HepG2 (cell line): ENCODE measurements around the gene ANKZF1. TPM values are rescaled to one million over a fixed set of nuclear protein-coding genes. Genes with fewer than 3 reads are reported as not detected.

Experiments used
- ATAC-seq: fragments of 200-7000 bp; cut with Tn5 transposase; 3 replicates; pipeline ENCODE4 v1.9.1; 2020; ENCODE audit warnings: mild to moderate bottlenecking, moderate library complexity
- BruUV-seq: library from RNA; stranded (reverse); fragments of 400-500 nt; replicated peaks from 2 replicates; lab custom pipeline; 2021; lab: Mats Ljungman, UMichigan
- CTCF ChIA-PET: fragments of 300-600 bp; formaldehyde crosslinking; extraction: SDS; loops from one replicate; lab custom pipeline; 2021; ENCODE audit warnings: low total read pairs, inconsistent platforms, low intra/inter-chr PET ratio; lab: Yijun Ruan, JAX
- POLR2A ChIA-PET: fragments of 350-600 bp; sonication (Branson Sonifier 250); formaldehyde crosslinking; loops from one replicate; lab custom pipeline; 2020; ENCODE audit warnings: antibody characterized with exemption, inconsistent platforms; lab: Yijun Ruan, JAX
- DNase-seq: peaks from one replicate; pipeline ENCODE4 v3.0.0-alpha.2; 2015; ENCODE audit warnings: low spot score
- FAIRE-seq: peaks from 3 replicates; lab custom pipeline; 2011; peaks lifted over from hg19 to GRCh38; lab: Jason Lieb, UNC
- H2AFZ ChIP-seq: one replicate; pipeline ENCODE4 v1.6.1; 2011; ENCODE audit warnings: low read length, inconsistent platforms
- H3K27ac ChIP-seq: fragments of 300-600 bp; 3 replicates; pipeline ENCODE4 v1.8.0; 2011; ENCODE audit warnings: mixed run types, mild to moderate bottlenecking, mixed read lengths, low read length, inconsistent platforms; ENCODE audit not compliant: insufficient read depth; ENCODE audit errors: extremely low read length
- H3K27me3 ChIP-seq, 2 experiments: fragments of 200-600 bp in 1 of 2; 2 replicates in 1 of 2; 3 replicates in 1 of 2; pipeline versions ENCODE4 v1.6.0 to v1.8.0; 2011; ENCODE audit warnings: low read length in 2 of 2, mild to moderate bottlenecking in 2 of 2, moderate library complexity in 2 of 2, inconsistent platforms in 1 of 2; ENCODE audit not compliant: insufficient read depth in 2 of 2, control insufficient read depth in 1 of 2
- H3K36me3 ChIP-seq, 2 experiments: fragments of 200-600 bp in 1 of 2; replicated peaks in 1 of 2; 2 replicates in 1 of 2; 3 replicates in 1 of 2; pipeline versions ENCODE4 v1.5.1 to v1.8.0; 2011; ENCODE audit warnings: low read length in 2 of 2, inconsistent platforms in 1 of 2; ENCODE audit not compliant: insufficient read depth in 2 of 2, control insufficient read depth in 1 of 2
- H3K4me1 ChIP-seq: 2 replicates; pipeline ENCODE4 v1.5.1; 2012; ENCODE audit warnings: low read length, inconsistent platforms; ENCODE audit not compliant: insufficient read depth
- H3K4me2 ChIP-seq: 2 replicates; pipeline ENCODE4 v1.6.0; 2011; ENCODE audit warnings: low read depth, low read length, inconsistent platforms
- H3K4me3 ChIP-seq, 3 experiments: fragments of 200-600 bp in 1 of 3; sonication (generic), shearing (Covaris generic) in 1 of 3; replicated peaks in 1 of 3; 2 replicates each; pipeline ENCODE4 v1.5.1; 2011 to 2016; ENCODE audit warnings: low read length in 3 of 3, inconsistent platforms in 2 of 3, low read depth in 2 of 3, mild to moderate bottlenecking in 2 of 3, control low read depth in 1 of 3, mixed read lengths in 1 of 3; ENCODE audit not compliant: insufficient read depth in 1 of 3
- H3K79me2 ChIP-seq: one replicate; pipeline ENCODE4 v1.6.1; 2011; ENCODE audit warnings: low read length, inconsistent platforms; ENCODE audit not compliant: insufficient read depth
- H3K9ac ChIP-seq: 2 replicates; pipeline ENCODE4 v1.6.0; 2011; ENCODE audit warnings: mild to moderate bottlenecking, low read depth, low read length, inconsistent platforms; ENCODE audit not compliant: insufficient read depth
- H3K9me3 ChIP-seq: 2 replicates; pipeline ENCODE4 v1.5.1; 2012; ENCODE audit warnings: mild to moderate bottlenecking, low read length
- H4K20me1 ChIP-seq: 2 replicates; pipeline ENCODE4 v1.6.0; 2011; ENCODE audit warnings: inconsistent platforms, mild to moderate bottlenecking, low read length, moderate library complexity; ENCODE audit not compliant: insufficient read depth
- ETV5 ChIP-seq: IDR thresholded peaks from 2 replicates; pipeline ENCODE4 v1.6.1; 2018; ENCODE audit warnings: missing biosample characterization, missing genetic modification reagents, inconsistent platforms, borderline replicate concordance
- KLF12 ChIP-seq: sonication (generic); formaldehyde crosslinking; IDR thresholded peaks from 2 replicates; pipeline ENCODE4 v1.4.0; 2020; ENCODE audit warnings: missing genetic modification reagents, borderline replicate concordance
- MLLT10 ChIP-seq: sonication (generic); formaldehyde crosslinking; IDR thresholded peaks from 2 replicates; pipeline ENCODE4 v1.4.0; 2020; ENCODE audit warnings: missing genetic modification reagents
- MTERF4 ChIP-seq: sonication (generic); formaldehyde crosslinking; IDR thresholded peaks from 2 replicates; pipeline ENCODE4 v1.8.0; 2023; ENCODE audit warnings: mild to moderate bottlenecking, missing genetic modification reagents
- NAIF1 ChIP-seq: sonication (generic); formaldehyde crosslinking; IDR thresholded peaks from 2 replicates; pipeline ENCODE4 v1.5.0; 2020; ENCODE audit warnings: mild to moderate bottlenecking, missing genetic modification reagents, borderline replicate concordance
- NCOR1 ChIP-seq: fragments of 200-600 bp; sonication (generic); IDR thresholded peaks from 2 replicates; pipeline ENCODE4 v1.7.0; 2017; ENCODE audit warnings: antibody characterized with exemption, low read length, borderline replicate concordance
- POGZ ChIP-seq: sonication (generic); formaldehyde crosslinking; IDR thresholded peaks from 2 replicates; pipeline ENCODE4 v1.4.0; 2020; ENCODE audit warnings: mild to moderate bottlenecking, missing genetic modification reagents
- SAP130 ChIP-seq: IDR thresholded peaks from 2 replicates; pipeline ENCODE4 v1.6.1; 2016; ENCODE audit warnings: low read depth
- TBL1XR1 ChIP-seq: fragments of 150-350 bp; IDR thresholded peaks from 2 replicates; pipeline ENCODE4 v1.6.1; 2014; ENCODE audit warnings: borderline replicate concordance, low read length; ENCODE audit not compliant: partially characterized antibody
- TBX2 ChIP-seq: sonication (generic); formaldehyde crosslinking; IDR thresholded peaks from 2 replicates; pipeline ENCODE4 v1.5.0; 2020; ENCODE audit warnings: missing genetic modification reagents, mild to moderate bottlenecking, borderline replicate concordance
- TCF7L2 ChIP-seq: IDR thresholded peaks from 2 replicates; pipeline ENCODE4 v1.6.1; 2011; ENCODE audit warnings: mild to moderate bottlenecking, low read depth, low read length, moderate library complexity
- TP53 ChIP-seq: sonication (generic); formaldehyde crosslinking; conservative IDR thresholded peaks from 2 replicates; pipeline ENCODE4 v1.4.0; 2020; ENCODE audit warnings: missing genetic modification reagents
- ZFP37 ChIP-seq: sonication (generic); formaldehyde crosslinking; IDR thresholded peaks from 2 replicates; pipeline ENCODE4 v1.4.0; 2020; ENCODE audit warnings: missing genetic modification reagents, borderline replicate concordance
- ZNF333 ChIP-seq: sonication (generic); formaldehyde crosslinking; IDR thresholded peaks from 2 replicates; pipeline ENCODE4 v1.4.0; 2020; ENCODE audit warnings: mild to moderate bottlenecking, missing genetic modification reagents, borderline replicate concordance
- ZNF574 ChIP-seq: sonication (generic); formaldehyde crosslinking; IDR thresholded peaks from 2 replicates; pipeline ENCODE4 v1.4.0; 2020; ENCODE audit warnings: missing genetic modification reagents
- ZNF891 ChIP-seq: sonication (generic); formaldehyde crosslinking; IDR thresholded peaks from 2 replicates; pipeline ENCODE4 v1.5.0; 2020; ENCODE audit warnings: mild to moderate bottlenecking, missing genetic modification reagents
- WGBS: methylation state at CpG from one replicate; pipeline ENCODE4 v1.1.6; 2017; ENCODE audit warnings: low lambda C conversion rate; 5-methylcytosine and 5-hydroxymethylcytosine counted together
- in situ Hi-C: cut with HindIII; loops from 2 replicates; pipeline ENCODE4 v1.10.0; 2017; ENCODE audit warnings: low pct_unique_long_range_greater_than_20kb; ENCODE audit not compliant: extremely low pct_ligation_motif_present
- intact Hi-C: fragments of 100-400 bp; cut with micrococcal nuclease; formaldehyde crosslinking; loops from one replicate; pipeline ENCODE4 v1.10.0; 2022; ENCODE audit not compliant: unreplicated experiment
- polyA plus RNA-seq, 8 experiments: library from polyadenylated mRNA; depleted of rRNA in 3 of 8; stranded (reverse) in 7 of 8; unstranded in 1 of 8; fragments of >200 nt; fragmentation: Illumina TruSeq in 4 of 8; extraction: Trizol in 4 of 8; gene quantifications; 2 replicates each; pipeline versions ENCODE4 v1.2.1 to v1.2.3, GENCODE V29; 2011 to 2016; ENCODE audit warnings: low read depth in 4 of 8, missing spikeins in 1 of 8, mixed read lengths in 1 of 8; ENCODE audit not compliant: insufficient read depth in 1 of 8
- total RNA-seq, 5 experiments: library from RNA; depleted of rRNA; stranded (reverse); fragments of >200 nt; fragmentation: Illumina TruSeq; extraction: Trizol; gene quantifications; 2 replicates each; pipeline ENCODE4 v1.2.3, GENCODE V29; 2016; ENCODE audit warnings: low read depth in 1 of 5
- TF ChIP-seq, protein P1 (sequence below): sonication (generic); formaldehyde crosslinking; IDR thresholded peaks from 2 replicates; pipeline ENCODE4 v1.5.1; 2020; ENCODE audit warnings: missing genetic modification reagents, mild to moderate bottlenecking, borderline replicate concordance

ANKZF1 gene
- total and polyA plus RNA-seq, 2 of the 13 experiments (the other 11 are each of a cell fraction or from before 2014, with no cell fraction given), result 25.3 to 128 TPM

DNA sequence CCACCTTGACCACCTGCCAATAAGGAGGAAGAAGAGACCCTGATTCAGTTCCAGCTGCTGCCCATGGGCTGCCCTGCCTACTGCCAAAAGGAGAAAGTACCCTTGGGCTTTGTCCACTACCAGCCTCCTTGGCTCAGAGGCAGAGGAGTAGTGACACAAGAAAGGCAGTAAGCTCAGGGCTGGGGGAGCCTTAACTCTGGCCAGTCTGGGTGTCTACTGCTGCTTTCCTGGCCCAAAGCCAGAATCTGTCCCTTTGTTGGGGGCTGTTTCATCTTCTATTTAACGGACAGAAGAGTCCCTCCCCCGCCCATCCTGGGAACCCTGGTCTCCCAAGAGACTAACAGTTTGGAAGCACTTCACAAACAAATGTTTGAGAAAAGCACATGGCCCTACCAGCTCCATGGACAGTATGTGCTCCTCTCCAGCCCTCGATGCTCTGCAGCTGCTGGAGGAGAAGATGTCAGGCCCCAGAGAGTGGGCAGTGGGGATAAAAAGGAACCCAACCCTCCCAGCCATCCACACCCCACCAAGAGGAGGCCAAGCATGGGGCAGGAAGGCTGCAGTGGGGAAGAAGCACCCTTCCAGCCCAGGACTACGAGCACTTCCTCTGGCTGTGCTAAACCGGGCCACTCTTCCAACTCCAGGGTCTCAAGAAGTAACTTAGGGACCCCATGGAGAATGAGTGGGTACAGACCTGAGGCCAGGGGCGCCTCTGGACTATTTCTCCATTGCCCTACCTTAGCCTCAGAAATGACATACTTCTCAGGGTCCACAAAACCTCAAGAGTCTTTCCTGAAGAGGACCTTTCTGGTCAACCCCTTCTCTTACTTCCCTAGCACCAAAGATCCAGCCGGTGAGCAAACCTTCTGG is 1.3 kb upstream of the ANKZF1 start:
- FAIRE-seq (no peak), ATAC-seq (no peak; the same call in 2 of the 3 replicates), DNase-seq (no peak)
- H3K9ac ChIP-seq, result peak overlapping the region; percentile 91
- H3K4me1 ChIP-seq, result peaks cover 39% of the 10 kb centered on the region
- no peaks in the 10 kb centered on the region for H4K20me1 ChIP-seq
- CTCF ChIA-PET, result interaction anchor here (2.3 kb wide), 1 partner anchor 66 kb away, joined by 15 read pairs; no protein-coding TSS in a partner anchor
- peak overlapping the region; percentile 81 for H3K27ac ChIP-seq
- peaks cover 33 to 55% of the 10 kb centered on the region in 2 experiments for H3K36me3 ChIP-seq
- H2AFZ ChIP-seq, result no peak overlapping the region
- H3K27me3 ChIP-seq, result no peaks in the 10 kb centered on the region; a peak in 1 of 5 replicates
- no TSS peak for BruUV-seq
- H3K4me3 ChIP-seq, result peak overlapping the region; percentile 91 to 93 (median 93)
- in situ Hi-C loops (no loop called here), intact Hi-C loops (no loop called here)
- peak overlapping the region; percentile 91 for H3K4me2 ChIP-seq
- WGBS, result 5% methylated on average over 6 of the region's 7 CpGs
- no peaks in the 10 kb centered on the region for H3K9me3 ChIP-seq
- POLR2A ChIA-PET, result interaction anchor here (1.0 to 6.6 kb wide), 15 partner anchors 10 to 66 kb away, joined by 3 to 80 read pairs (median 11); partner anchors contain the start of genes ABCB6, CNPPD1, DNAJB2 and GLB1L
- peaks cover 51% of the 10 kb centered on the region for H3K79me2 ChIP-seq
- TF ChIP-seq NCOR1 (no peak), KLF12 (no peak), POGZ (CRISPR knock-in tag) (no peak), ZNF333 (no peak), ETV5 (CRISPR knock-in tag) (no peak), ZNF574 (CRISPR knock-in tag) (peak; percentile 41; the same call in 1 of the 2 replicates), TCF7L2 (no peak), TP53 (CRISPR knock-in tag) (no peak), SAP130 (CRISPR knock-in tag) (no peak), NAIF1 (CRISPR knock-in tag) (no peak), TBX2 (peak; percentile 14; the same call in 1 of the 2 replicates), ZNF891 (CRISPR knock-in tag) (no peak; the same call in 1 of the 2 replicates), MTERF4 (CRISPR knock-in tag) (peak; percentile 56; the same call in 1 of the 2 replicates), MLLT10 (no peak), ZFP37 (0 out of 2 replicates have a peak, but pooled peaks have one; percentile 7), TBL1XR1 (peak; percentile 4)
- TF ChIP-seq, protein P1, sequence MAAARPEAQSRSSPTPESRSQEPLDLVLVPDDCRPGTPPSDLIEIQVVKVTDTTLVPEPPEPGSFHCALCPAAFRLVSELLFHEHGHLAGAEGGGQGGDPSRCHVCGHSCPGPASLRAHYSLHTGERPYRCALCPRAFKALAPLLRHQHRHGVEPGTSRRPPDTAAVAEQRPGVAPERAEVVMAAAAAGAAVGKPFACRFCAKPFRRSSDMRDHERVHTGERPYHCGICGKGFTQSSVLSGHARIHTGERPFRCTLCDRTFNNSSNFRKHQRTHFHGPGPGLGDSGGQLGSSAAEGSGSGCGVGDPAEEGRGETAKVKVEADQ (CRISPR knock-in tag), result no peak
